ENCODE data around the gene ANKRD12. TPM values are rescaled to one million over a fixed set of nuclear protein-coding genes. Genes with fewer than 3 reads are reported as not detected.

The ANKRD12 gene
- total RNA-seq, 3 donors from 2014 or later, result 47.7 to 66.9 (median 51.5) TPM

GRCh38 chr18:9232977-9233376, 96.4 kb downstream of the ANKRD12 start:
- no peak for DNase-seq (ENCODE audit: low spot score in 2 of 2)
- intact Hi-C loops (cut with DNase I; ENCODE audit: low total_unique reads), result no loop called here
- Histone ChIP-seq H3K27me3 (no peaks in the 10 kb centered on the region), H3K4me1 (no peaks in the 10 kb centered on the region), H3K9me3 (peaks cover 14 to 20% of the 10 kb centered on the region in 2 donors), H3K27ac (no peak overlapping the region), H3K4me3 (no peak overlapping the region), H3K36me3 (no peaks in the 10 kb centered on the region)
- TF ChIP-seq CTCF (IDR thresholded peaks at IDR 0.05) (no peak), POLR2A (IDR thresholded peaks at IDR 0.05) (no peak), POLR2AphosphoS5 (IDR thresholded peaks at IDR 0.05) (no peak)

- intact Hi-C loops (cut with DNase I; ENCODE audit: low total_unique reads), result no loop called here
- Histone ChIP-seq H3K9me3 (peaks cover 14 to 20% of the 10 kb centered on the region in 2 donors), H3K27me3 (no peaks in the 10 kb centered on the region), H3K36me3 (no peaks in the 10 kb centered on the region), H3K4me1 (no peaks in the 10 kb centered on the region), H3K4me3 (no peak overlapping the region), H3K27ac (no peak overlapping the region)
- no peak for DNase-seq (ENCODE audit: low spot score in 2 of 2)
- TF ChIP-seq CTCF (IDR thresholded peaks at IDR 0.05), result no peak
- TF ChIP-seq POLR2AphosphoS5 (IDR thresholded peaks at IDR 0.05), result no peak
- no peak for TF ChIP-seq POLR2A (IDR thresholded peaks at IDR 0.05)
Measured at GRCh38 chr18:9233771-9234440, 97.3 kb downstream of the ANKRD12 start.

GRCh38 chr18:9234528-9234927, 97.9 kb downstream of the ANKRD12 start:
- Histone ChIP-seq H3K36me3 (no peaks in the 10 kb centered on the region), H3K4me3 (no peak overlapping the region), H3K9me3 (peaks cover 14 to 20% of the 10 kb centered on the region in 2 donors), H3K27ac (no peak overlapping the region), H3K27me3 (no peaks in the 10 kb centered on the region), H3K4me1 (no peaks in the 10 kb centered on the region)
- DNase-seq (ENCODE audit: low spot score in 2 of 2), result no peak
- intact Hi-C loops (cut with DNase I; ENCODE audit: low total_unique reads), result no loop called here
- TF ChIP-seq CTCF (IDR thresholded peaks at IDR 0.05) (no peak), POLR2AphosphoS5 (IDR thresholded peaks at IDR 0.05) (no peak), POLR2A (IDR thresholded peaks at IDR 0.05) (no peak)

GRCh38 chr18:9237981-9238380, 101.4 kb downstream of the ANKRD12 start:
- Histone ChIP-seq H3K9me3 (peaks cover 0 to under 1% of the 10 kb centered on the region in 2 donors), H3K4me1 (no peaks in the 10 kb centered on the region), H3K27me3 (no peaks in the 10 kb centered on the region), H3K4me3 (no peak overlapping the region), H3K36me3 (no peaks in the 10 kb centered on the region), H3K27ac (no peak overlapping the region)
- intact Hi-C loops (cut with DNase I; ENCODE audit: low total_unique reads), result no loop called here
- no peak for TF ChIP-seq POLR2AphosphoS5 (IDR thresholded peaks at IDR 0.05)
- no peak for TF ChIP-seq CTCF (IDR thresholded peaks at IDR 0.05)
- no peak for DNase-seq (ENCODE audit: low spot score in 2 of 2)

- H3K4me3 ChIP-seq, result no peak overlapping the region
- no peaks in the 10 kb centered on the region for H3K9me3 ChIP-seq
- no peaks in the 10 kb centered on the region for H3K36me3 ChIP-seq
- no peak overlapping the region for H3K27ac ChIP-seq
- no peaks in the 10 kb centered on the region for H3K4me1 ChIP-seq
- H3K27me3 ChIP-seq, result no peaks in the 10 kb centered on the region
- intact Hi-C loops (cut with DNase I; ENCODE audit: low total_unique reads), result no loop called here
- TF ChIP-seq CTCF (IDR thresholded peaks at IDR 0.05) (no peak), POLR2AphosphoS5 (IDR thresholded peaks at IDR 0.05) (no peak), POLR2A (IDR thresholded peaks at IDR 0.05) (no peak)
- no peak for DNase-seq (ENCODE audit: low spot score in 2 of 2)
Measured at GRCh38 chr18:9239720-9240119, 103.1 kb downstream of the ANKRD12 start.

All from breast epithelium (tissue), 4 donors.